Measurements from ENCODE around the gene TRIM54. TPM values are rescaled to one million over a fixed set of nuclear protein-coding genes. Genes with fewer than 3 reads are reported as not detected.
"Not testable (repeated sequence)": the region's sequence is repeated elsewhere in the genome, so short reads cannot be mapped to it uniquely, and the experiment has no call there.

The TRIM54 gene
- total and polyA plus RNA-seq, 4 experiments from 2014 or later: 0.17 TPM; not detected in 3

- ChIA-PET CTCF (ENCODE audit: partially characterized antibody) (interaction anchor here (2.0 to 4.6 kb wide), 2 partner anchors 9 to 32 kb away, joined by 6 to 23 read pairs; no protein-coding TSS in a partner anchor), POLR2A (ENCODE audit: partially characterized antibody) (interaction anchor here (0.7 kb wide), 1 partner anchor 10 kb away, joined by 3 read pairs; no protein-coding TSS in a partner anchor)
- DNase-seq: no peak
- H3K36me3 Mint-ChIP-seq: peaks cover 19 to 34% of the 10 kb centered on the region in 2 donors
- no peak overlapping the region for H3K27ac Mint-ChIP-seq
- Histone ChIP-seq H3K27ac (ENCODE audit: low read depth, low read length) (no peak overlapping the region), H3K9me3 (ENCODE audit: control insufficient read depth in 1 of 2, low read length in 2 of 2) (no peaks in the 10 kb centered on the region), H3K4me3 (ENCODE audit: low read length in 2 of 2) (no peak overlapping the region), H3K27me3 (ENCODE audit: insufficient read depth, low read length) (peaks cover 3% of the 10 kb centered on the region), H3K4me1 (ENCODE audit: insufficient read depth, low read length) (peaks cover 3% of the 10 kb centered on the region), H3K36me3 (ENCODE audit: insufficient read depth, low read length) (no peaks in the 10 kb centered on the region)
- H3K9me3 Mint-ChIP-seq: no peaks in the 10 kb centered on the region
- peaks cover 1 to 5% (median 3%) of the 10 kb centered on the region in 4 donors for H3K4me1 Mint-ChIP-seq
- H3K27me3 Mint-ChIP-seq: peaks cover 0 to 3% of the 10 kb centered on the region in 2 donors
- intact Hi-C loops (cut with micrococcal nuclease): no loop called here
- H3K4me3 Mint-ChIP-seq: no peak overlapping the region
Measured at GRCh38 chr2:27312152-27312551, 29.9 kb downstream of the TRIM54 start.

GRCh38 chr2:27313882-27314645 lies 31.8 kb downstream of the TRIM54 start:
- H3K9me3 ChIP-seq (ENCODE audit: control insufficient read depth in 1 of 2, low read length in 2 of 2): no peaks in the 10 kb centered on the region
- ChIA-PET POLR2A (ENCODE audit: partially characterized antibody) (interaction anchor here (1.7 kb wide), 1 partner anchor 9 kb away, joined by 5 read pairs; no protein-coding TSS in a partner anchor), CTCF (ENCODE audit: partially characterized antibody) (interaction anchor here (1.3 to 4.6 kb wide), 2 partner anchors 11 to 23 kb away, joined by 4 to 23 read pairs; no protein-coding TSS in a partner anchor)
- no peaks in the 10 kb centered on the region for H3K27me3 ChIP-seq (ENCODE audit: insufficient read depth, low read length)
- H3K27ac ChIP-seq (ENCODE audit: low read depth, low read length): no peak overlapping the region
- no peak overlapping the region for H3K4me3 Mint-ChIP-seq
- intact Hi-C loops (cut with micrococcal nuclease): no loop called here
- peak overlapping the region in 1 of 7 donors; percentile 37 for H3K27ac Mint-ChIP-seq
- H3K4me1 Mint-ChIP-seq: peaks cover 0 to 4% (median under 1%) of the 10 kb centered on the region in 4 donors
- peaks cover 20 to 36% of the 10 kb centered on the region in 2 donors for H3K36me3 Mint-ChIP-seq
- H3K4me1 ChIP-seq (ENCODE audit: insufficient read depth, low read length): no peaks in the 10 kb centered on the region
- H3K4me3 ChIP-seq (ENCODE audit: low read length in 2 of 2): no peak overlapping the region
- H3K36me3 ChIP-seq (ENCODE audit: insufficient read depth, low read length): no peaks in the 10 kb centered on the region
- H3K27me3 Mint-ChIP-seq: no peaks in the 10 kb centered on the region
- no peaks in the 10 kb centered on the region for H3K9me3 Mint-ChIP-seq
- DNase-seq: no peak

- intact Hi-C loops (cut with micrococcal nuclease): no loop called here
- no peaks in the 10 kb centered on the region for H3K4me1 ChIP-seq (ENCODE audit: insufficient read depth, low read length)
- H3K36me3 ChIP-seq (ENCODE audit: insufficient read depth, low read length): no peaks in the 10 kb centered on the region
- H3K9me3 ChIP-seq (ENCODE audit: control insufficient read depth in 1 of 2, low read length in 2 of 2): no peaks in the 10 kb centered on the region
- Mint-ChIP-seq H3K4me3 (no peak overlapping the region), H3K27ac (peak overlapping the region in 3 of 7 donors; percentile 5 to 59 (median 37)), H3K4me1 (peaks cover 0 to 2% (median under 1%) of the 10 kb centered on the region in 4 donors), H3K9me3 (no peaks in the 10 kb centered on the region), H3K27me3 (no peaks in the 10 kb centered on the region), H3K36me3 (peaks cover 15 to 30% of the 10 kb centered on the region in 2 donors)
- CTCF ChIA-PET (ENCODE audit: partially characterized antibody): interaction anchor here (1.3 to 4.6 kb wide), 2 partner anchors 11 to 22 kb away, joined by 4 to 23 read pairs; no protein-coding TSS in a partner anchor
- H3K27ac ChIP-seq (ENCODE audit: low read depth, low read length): no peak overlapping the region
- no peak for DNase-seq
- no peak overlapping the region for H3K4me3 ChIP-seq (ENCODE audit: low read length in 2 of 2)
- POLR2A ChIA-PET (ENCODE audit: partially characterized antibody): interaction anchor here (1.7 kb wide), 1 partner anchor 9 kb away, joined by 5 read pairs; no protein-coding TSS in a partner anchor
- no peaks in the 10 kb centered on the region for H3K27me3 ChIP-seq (ENCODE audit: insufficient read depth, low read length)
Measured at GRCh38 chr2:27314709-27315108, 32.5 kb downstream of the TRIM54 start.

- DNase-seq: no peak
- Mint-ChIP-seq H3K9me3 (no peaks in the 10 kb centered on the region), H3K27ac (no peak overlapping the region), H3K36me3 (peaks cover 14 to 26% of the 10 kb centered on the region in 2 donors), H3K27me3 (no peaks in the 10 kb centered on the region), H3K4me3 (no peak overlapping the region), H3K4me1 (peaks cover 0 to 1% (median 0%) of the 10 kb centered on the region in 4 donors)
- intact Hi-C loops (cut with micrococcal nuclease): no loop called here
- no peak overlapping the region for H3K27ac ChIP-seq (ENCODE audit: low read depth, low read length)
- POLR2A ChIA-PET (ENCODE audit: partially characterized antibody): interaction anchor here (1.7 kb wide), 1 partner anchor 8 kb away, joined by 5 read pairs; no protein-coding TSS in a partner anchor
- H3K4me3 ChIP-seq (ENCODE audit: low read length in 2 of 2): no peak overlapping the region
- no peaks in the 10 kb centered on the region for H3K4me1 ChIP-seq (ENCODE audit: insufficient read depth, low read length)
- CTCF ChIA-PET (ENCODE audit: partially characterized antibody): interaction anchor here (1.3 to 4.6 kb wide), 2 partner anchors 12 to 22 kb away, joined by 4 to 23 read pairs; no protein-coding TSS in a partner anchor
- no peaks in the 10 kb centered on the region for H3K27me3 ChIP-seq (ENCODE audit: insufficient read depth, low read length)
- H3K9me3 ChIP-seq (ENCODE audit: control insufficient read depth in 1 of 2, low read length in 2 of 2): no peaks in the 10 kb centered on the region
- H3K36me3 ChIP-seq (ENCODE audit: insufficient read depth, low read length): no peaks in the 10 kb centered on the region
Measured at GRCh38 chr2:27315122-27315521, 32.9 kb downstream of the TRIM54 start.

- Mint-ChIP-seq H3K4me3 (no peak overlapping the region), H3K27ac (no peak overlapping the region), H3K36me3 (peaks cover 10 to 20% of the 10 kb centered on the region in 2 donors), H3K4me1 (peaks cover 4 to 8% (median 6%) of the 10 kb centered on the region in 4 donors), H3K27me3 (no peaks in the 10 kb centered on the region), H3K9me3 (peaks cover 0 to 2% (median 0%) of the 10 kb centered on the region in 8 donors)
- intact Hi-C loops (cut with micrococcal nuclease): no loop called here
- Histone ChIP-seq H3K9me3 (ENCODE audit: control insufficient read depth in 1 of 2, low read length in 2 of 2) (no peaks in the 10 kb centered on the region), H3K4me1 (ENCODE audit: insufficient read depth, low read length) (peaks cover 8% of the 10 kb centered on the region), H3K36me3 (ENCODE audit: insufficient read depth, low read length) (no peaks in the 10 kb centered on the region), H3K27ac (ENCODE audit: low read depth, low read length) (no peak overlapping the region), H3K27me3 (ENCODE audit: insufficient read depth, low read length) (no peaks in the 10 kb centered on the region), H3K4me3 (ENCODE audit: low read length in 2 of 2) (no peak overlapping the region)
- no peak for DNase-seq
- ChIA-PET CTCF (ENCODE audit: partially characterized antibody) (interaction anchor here (1.3 kb wide), 1 partner anchor 14 kb away, joined by 3 read pairs; no protein-coding TSS in a partner anchor), POLR2A (ENCODE audit: partially characterized antibody) (no interaction called here)
Measured at GRCh38 chr2:27316655-27317412, 34.6 kb downstream of the TRIM54 start.

- intact Hi-C loops (cut with micrococcal nuclease); H3K9me3 ChIP-seq (ENCODE audit: control insufficient read depth in 1 of 2, low read length in 2 of 2); H3K4me3 Mint-ChIP-seq; H3K27me3 ChIP-seq (ENCODE audit: insufficient read depth, low read length); H3K27me3 Mint-ChIP-seq; DNase-seq; H3K9me3 Mint-ChIP-seq; H3K27ac Mint-ChIP-seq; POLR2A ChIA-PET (ENCODE audit: partially characterized antibody); H3K27ac ChIP-seq (ENCODE audit: low read depth, low read length); H3K36me3 ChIP-seq (ENCODE audit: insufficient read depth, low read length); H3K4me3 ChIP-seq (ENCODE audit: low read length in 2 of 2): not testable (repeated sequence)
- peaks cover 25% of the 10 kb centered on the region for H3K4me1 ChIP-seq (ENCODE audit: insufficient read depth, low read length)
- Mint-ChIP-seq H3K36me3 (peaks cover 10 to 15% of the 10 kb centered on the region in 2 donors), H3K4me1 (peaks cover 12 to 28% (median 18%) of the 10 kb centered on the region in 4 donors)
- CTCF ChIA-PET (ENCODE audit: partially characterized antibody): interaction anchor here (3.5 kb wide), 1 partner anchor 16 kb away, joined by 29 read pairs; no protein-coding TSS in a partner anchor
Measured at GRCh38 chr2:27319839-27320238, 37.6 kb downstream of the TRIM54 start.

Measured in CD4-positive, alpha-beta memory T cell (primary cell).